Uterus (tissue), 4 donors: ENCODE measurements around the gene APOLD1. TPM values are rescaled to one million over a fixed set of nuclear protein-coding genes. Genes with fewer than 3 reads are reported as not detected.

Experiments
- DNase-seq, 2 donors: peaks; one replicate each; pipeline ENCODE4 v3.0.0-alpha.2; 2019 to 2020
- H3K27ac ChIP-seq, 2 donors: fragments of 200-600 bp; sonication (generic); 1 replicate in 1 of 2; 2 replicates in 1 of 2; pipeline ENCODE4 v1.5.1; 2016 to 2018
- H3K27me3 ChIP-seq, 2 donors: fragments of 200-600 bp; sonication (generic); one replicate each; pipeline ENCODE4 v1.5.1; 2018 to 2019; ENCODE audit warnings: control low read depth in 1 of 2
- H3K36me3 ChIP-seq, 2 donors: fragments of 200-600 bp; sonication (generic); one replicate each; pipeline ENCODE4 v1.5.1; 2019; ENCODE audit warnings: control low read depth in 1 of 2
- H3K4me1 ChIP-seq, 2 donors: fragments of 200-600 bp; sonication (generic); one replicate each; pipeline ENCODE4 v1.5.1; 2018 to 2019; ENCODE audit warnings: control low read depth in 1 of 2
- H3K4me3 ChIP-seq, 2 donors: fragments of 200-600 bp; sonication (generic); 1 replicate in 1 of 2; 2 replicates in 1 of 2; pipeline ENCODE4 v1.5.1; 2018 to 2019; ENCODE audit warnings: mild to moderate bottlenecking in 1 of 2
- H3K9me3 ChIP-seq, 2 donors: fragments of 200-600 bp; sonication (generic); one replicate each; pipeline ENCODE4 v1.5.1; 2019; ENCODE audit warnings: control low read depth in 1 of 2
- CTCF ChIP-seq, 4 experiments: fragments of 200-600 bp in 2 of 4; fragments of 450-650 bp in 2 of 4; sonication (generic) in 2 of 4; IDR thresholded peaks; one replicate each; pipeline ENCODE4 v1.5.1; 2016 to 2019; ENCODE audit warnings: antibody characterized with exemption in 4 of 4, mild to moderate bottlenecking in 2 of 4, moderate library complexity in 1 of 4
- POLR2A ChIP-seq, 2 donors: fragments of 450-650 bp; IDR thresholded peaks; one replicate each; pipeline ENCODE4 v1.6.1; 2016; ENCODE audit warnings: antibody characterized with exemption in 2 of 2, mild to moderate bottlenecking in 1 of 2, moderate library complexity in 1 of 2
- intact Hi-C: fragments of 100-400 bp; cut with DNase I; formaldehyde crosslinking; loops from one replicate; pipeline ENCODE4 v1.15.1; 2023; ENCODE audit warnings: low total_unique reads
- total RNA-seq, 4 donors: library from RNA; depleted of rRNA in 3 of 4; stranded (reverse); fragments of >200 nt in 3 of 4; gene quantifications; one replicate each; pipeline versions ENCODE4 v1.1.0 to v1.2.4, GENCODE V29; 2014 to 2023
- donor health status: DM: yes; HTN: yes; CAD: no.

The APOLD1 gene
- total RNA-seq, 4 donors from 2014 or later: 25.0 to 88.8 (median 57.9) TPM

DNA sequence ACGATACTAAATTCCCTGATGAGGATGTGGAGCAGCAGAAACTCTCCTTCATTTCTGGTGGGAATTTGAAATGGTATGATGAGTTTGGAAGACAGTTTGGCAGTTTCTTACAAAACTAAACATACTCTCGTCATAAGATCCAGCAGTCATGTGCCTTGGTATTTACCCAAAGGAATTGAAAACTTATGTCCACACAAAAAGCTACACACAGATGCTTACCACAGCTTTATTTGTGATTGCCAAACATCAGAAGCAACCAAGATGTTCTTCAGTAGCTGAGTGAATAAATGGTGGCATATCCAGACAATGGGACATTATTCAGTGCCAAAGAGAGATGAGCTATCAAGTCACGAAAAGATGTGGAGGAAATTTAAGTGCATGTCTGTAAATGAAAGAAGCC is 10.7 kb upstream of the APOLD1 start:
- no peak for DNase-seq
- no peak for TF ChIP-seq CTCF (IDR thresholded peaks at IDR 0.05)
- no peak for TF ChIP-seq POLR2A (IDR thresholded peaks at IDR 0.05)
- H3K4me3 ChIP-seq: no peak overlapping the region
- no peaks in the 10 kb centered on the region for H3K4me1 ChIP-seq
- intact Hi-C loops: no loop called here
- no peaks in the 10 kb centered on the region for H3K27me3 ChIP-seq
- no peak overlapping the region for H3K27ac ChIP-seq
- no peaks in the 10 kb centered on the region for H3K36me3 ChIP-seq
- no peaks in the 10 kb centered on the region for H3K9me3 ChIP-seq

GRCh38 chr12:12776261-12776660 is 9.2 kb upstream of the APOLD1 start:
- Histone ChIP-seq H3K4me3 (no peak overlapping the region), H3K9me3 (no peaks in the 10 kb centered on the region), H3K4me1 (no peaks in the 10 kb centered on the region), H3K27ac (no peak overlapping the region), H3K36me3 (no peaks in the 10 kb centered on the region), H3K27me3 (no peaks in the 10 kb centered on the region)
- TF ChIP-seq CTCF (IDR thresholded peaks at IDR 0.05): no peak
- no peak for TF ChIP-seq POLR2A (IDR thresholded peaks at IDR 0.05)
- DNase-seq: no peak
- intact Hi-C loops: no loop called here

DNA sequence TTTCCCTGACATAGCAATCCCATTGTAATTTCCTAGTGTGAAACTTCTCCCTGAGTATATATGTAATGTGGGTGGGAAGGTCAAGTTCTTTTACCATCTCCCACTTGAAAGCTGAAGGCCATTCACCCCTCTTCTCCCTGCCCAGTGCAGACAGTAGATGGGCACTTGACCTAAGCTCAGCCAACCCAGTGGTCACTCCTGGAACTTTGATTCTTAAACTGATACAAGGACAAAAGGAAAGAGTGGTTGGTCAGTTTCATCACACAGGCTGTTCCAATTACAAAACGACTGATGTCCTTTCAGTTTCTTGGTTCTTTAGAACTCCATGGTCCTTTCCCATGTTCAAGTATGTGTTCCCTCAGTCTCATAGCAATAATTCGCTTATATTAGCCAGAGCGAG is 8.4 kb upstream of the APOLD1 start:
- Histone ChIP-seq H3K4me1 (no peaks in the 10 kb centered on the region), H3K36me3 (no peaks in the 10 kb centered on the region), H3K4me3 (no peak overlapping the region), H3K27ac (no peak overlapping the region), H3K9me3 (no peaks in the 10 kb centered on the region), H3K27me3 (no peaks in the 10 kb centered on the region)
- no peak for TF ChIP-seq CTCF (IDR thresholded peaks at IDR 0.05)
- no peak for TF ChIP-seq POLR2A (IDR thresholded peaks at IDR 0.05)
- no peak for DNase-seq
- intact Hi-C loops: no loop called here

DNA sequence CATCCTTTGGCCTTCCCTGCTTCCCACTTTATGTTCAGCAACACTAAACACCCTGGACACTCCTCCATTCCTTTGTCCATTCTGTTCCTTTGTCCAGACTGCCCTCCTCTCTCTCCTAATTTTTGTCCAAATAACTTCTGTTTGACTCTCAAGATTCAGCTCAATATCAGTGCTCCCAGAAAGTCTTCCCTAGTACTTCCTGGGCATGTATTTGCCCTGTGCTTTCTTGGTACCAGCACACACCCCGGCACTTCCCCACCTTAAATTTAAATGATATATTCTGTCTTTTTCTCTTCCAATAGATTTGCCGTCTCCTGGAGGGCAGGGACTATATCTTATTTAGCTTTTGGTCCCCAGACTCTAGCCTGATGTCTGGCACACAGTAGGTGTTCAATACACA is 6.5 kb upstream of the APOLD1 start:
- H3K4me3 ChIP-seq: no peak overlapping the region
- no peak overlapping the region for H3K27ac ChIP-seq
- no peaks in the 10 kb centered on the region for H3K36me3 ChIP-seq
- no peaks in the 10 kb centered on the region for H3K27me3 ChIP-seq
- DNase-seq: no peak
- intact Hi-C loops: no loop called here
- H3K4me1 ChIP-seq: no peaks in the 10 kb centered on the region
- no peak for TF ChIP-seq POLR2A (IDR thresholded peaks at IDR 0.05)
- H3K9me3 ChIP-seq: no peaks in the 10 kb centered on the region

DNA sequence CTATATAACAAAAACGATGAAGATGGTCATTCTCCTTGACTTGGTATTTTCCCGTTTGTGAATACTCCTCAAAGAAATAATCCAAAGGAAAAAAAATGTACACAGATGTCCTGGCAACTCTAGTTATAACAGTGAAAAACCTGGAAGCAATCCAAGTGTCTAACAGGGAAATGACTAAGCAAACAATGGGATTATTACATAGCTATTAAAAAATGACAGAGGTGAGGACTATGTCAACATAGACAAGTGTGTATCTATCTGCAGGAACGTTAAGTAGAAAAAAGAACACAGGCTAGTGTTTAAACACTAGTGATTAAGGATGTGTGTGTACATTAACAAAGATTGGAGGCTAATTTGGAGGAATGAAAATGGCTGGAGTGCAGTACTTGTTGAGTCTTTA is 5.9 kb upstream of the APOLD1 start:
- Histone ChIP-seq H3K4me1 (no peaks in the 10 kb centered on the region), H3K27me3 (no peaks in the 10 kb centered on the region), H3K4me3 (no peak overlapping the region), H3K36me3 (no peaks in the 10 kb centered on the region), H3K27ac (no peak overlapping the region), H3K9me3 (no peaks in the 10 kb centered on the region)
- no peak for DNase-seq
- intact Hi-C loops: no loop called here
- TF ChIP-seq CTCF (IDR thresholded peaks at IDR 0.05): no peak

DNA sequence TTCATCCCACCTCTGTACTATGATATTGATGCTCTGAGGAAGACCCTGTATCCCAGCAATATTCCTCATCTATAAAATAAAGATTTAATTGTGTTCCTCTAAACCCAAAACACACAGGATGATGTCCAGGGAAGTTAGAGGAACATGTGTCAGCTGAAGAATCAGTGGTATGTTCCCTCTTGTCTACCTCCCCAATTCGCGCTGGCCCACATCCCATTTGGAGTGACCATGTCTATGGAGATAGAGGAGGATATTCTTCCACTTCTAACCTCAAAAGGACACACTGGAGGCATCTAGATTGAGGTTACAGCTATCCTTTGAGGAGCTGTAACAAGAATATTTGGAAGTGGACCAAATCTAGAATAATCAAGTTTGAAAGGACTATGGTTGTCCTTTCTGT is 1.3 kb upstream of the APOLD1 start:
- intact Hi-C loops: no loop called here
- no peaks in the 10 kb centered on the region for H3K27me3 ChIP-seq
- peak overlapping the region; percentile 96 for H3K27ac ChIP-seq
- H3K4me1 ChIP-seq: peaks cover 0 to 7% of the 10 kb centered on the region in 2 donors
- no peak overlapping the region for H3K4me3 ChIP-seq
- no peaks in the 10 kb centered on the region for H3K9me3 ChIP-seq
- TF ChIP-seq CTCF (IDR thresholded peaks at IDR 0.05) (no peak), POLR2A (IDR thresholded peaks at IDR 0.05) (no peak)
- no peak for DNase-seq
- no peaks in the 10 kb centered on the region for H3K36me3 ChIP-seq
